Lower lobe of right lung (tissue), 2 donors: ENCODE results near the gene ASH1L. TPM values are rescaled to one million over a fixed set of nuclear protein-coding genes. Genes with fewer than 3 reads are reported as not detected.
"Not testable (repeated sequence)": the region's sequence is repeated elsewhere in the genome, so short reads cannot be mapped to it uniquely, and the experiment has no call there.

Source experiments
- ATAC-seq, 2 donors: fragments of 200-7000 bp; cut with Tn5 transposase; one replicate each; pipeline ENCODE4 v1.9.1; 2020 to 2022; ENCODE audit warnings: mild to moderate bottlenecking in 2 of 2, moderate library complexity in 2 of 2
- DNase-seq: peaks from one replicate; pipeline ENCODE4 v3.0.0-alpha.2; 2020
- H3K27ac ChIP-seq: fragments of 200-600 bp; one replicate; pipeline ENCODE4 v1.8.0; 2022
- H3K27me3 ChIP-seq: fragments of 200-600 bp; one replicate; pipeline ENCODE4 v1.8.0; 2022; ENCODE audit warnings: low read depth
- H3K36me3 ChIP-seq: fragments of 200-600 bp; one replicate; pipeline ENCODE4 v1.8.0; 2022; ENCODE audit warnings: mild to moderate bottlenecking
- H3K4me1 ChIP-seq: fragments of 200-600 bp; one replicate; pipeline ENCODE4 v1.8.0; 2022
- H3K4me3 ChIP-seq: fragments of 200-600 bp; one replicate; pipeline ENCODE4 v1.8.0; 2022; ENCODE audit warnings: mild to moderate bottlenecking
- H3K9me3 ChIP-seq: fragments of 200-600 bp; one replicate; pipeline ENCODE4 v1.8.0; 2022
- CTCF ChIP-seq: fragments of 200-600 bp; IDR thresholded peaks from one replicate; pipeline ENCODE4 v1.8.0; 2022; ENCODE audit warnings: antibody characterized with exemption, mild to moderate bottlenecking
- intact Hi-C: fragments of 100-400 bp; cut with DNase I; formaldehyde crosslinking; loops from one replicate; pipeline ENCODE4 v1.11.0; 2022
- total RNA-seq: library from RNA; stranded (reverse); fragmentation: NEBNext Ultra II Directional; extraction: Animal tissue kit (Norgen Biotek cat#: 25700); gene quantifications from one replicate; pipeline ENCODE4 v1.2.1, GENCODE V29; 2021
- donor health status: DM: no; HTN: yes; CAD: no; lungs with severe emphysema.

Gene ASH1L
- total RNA-seq, 1 donor from 2014 or later: 59.8 TPM

GRCh38 chr1:155392898-155393411 is 169.6 kb downstream of the ASH1L start:
- no peak for TF ChIP-seq CTCF
- H3K9me3 ChIP-seq: no peaks in the 10 kb centered on the region
- ATAC-seq (peak; percentile 66 to 74), DNase-seq (peak; percentile 55)
- H3K4me1 ChIP-seq: no peaks in the 10 kb centered on the region
- intact Hi-C loops: no loop called here
- H3K27me3 ChIP-seq: no peaks in the 10 kb centered on the region
- no peak overlapping the region for H3K4me3 ChIP-seq
- H3K27ac ChIP-seq: peak overlapping the region; percentile 70
- peaks cover 44% of the 10 kb centered on the region for H3K36me3 ChIP-seq

GRCh38 chr1:155389826-155390225 is 172.8 kb downstream of the ASH1L start:
- DNase-seq (no peak), ATAC-seq (no peak)
- Histone ChIP-seq H3K4me1 (no peaks in the 10 kb centered on the region), H3K27ac (no peak overlapping the region), H3K36me3 (peaks cover 46% of the 10 kb centered on the region), H3K27me3 (no peaks in the 10 kb centered on the region), H3K9me3 (no peaks in the 10 kb centered on the region), H3K4me3 (no peak overlapping the region)
- no peak for TF ChIP-seq CTCF
- intact Hi-C loops: no loop called here

GRCh38 chr1:155385836-155386235 is 176.8 kb downstream of the ASH1L start:
- H3K9me3 ChIP-seq, intact Hi-C loops, H3K4me3 ChIP-seq, DNase-seq, H3K27ac ChIP-seq, H3K27me3 ChIP-seq, ATAC-seq, H3K4me1 ChIP-seq: not testable (repeated sequence)
- H3K36me3 ChIP-seq: peaks cover 43% of the 10 kb centered on the region

DNA sequence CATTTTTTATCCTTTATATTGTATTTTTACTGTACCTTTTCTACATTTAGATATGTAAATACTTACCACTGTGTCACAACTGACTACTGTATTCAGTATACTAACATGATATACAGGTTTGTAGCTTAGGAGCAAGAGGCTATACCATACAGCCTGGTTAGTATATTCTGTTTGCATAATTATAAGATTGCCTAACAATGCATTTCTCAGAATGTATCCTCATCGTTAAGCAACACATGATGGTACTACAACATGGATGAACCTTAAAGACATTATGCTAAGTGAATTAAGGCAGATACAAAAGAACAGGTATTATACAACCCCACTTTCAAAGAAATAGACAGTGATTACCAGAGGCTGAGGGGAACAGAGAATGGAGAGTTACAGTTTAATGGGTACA is 179.2 kb downstream of the ASH1L start:
- peaks cover 9% of the 10 kb centered on the region for H3K4me1 ChIP-seq
- no peak for TF ChIP-seq CTCF
- peaks cover 44% of the 10 kb centered on the region for H3K36me3 ChIP-seq
- no peaks in the 10 kb centered on the region for H3K9me3 ChIP-seq
- intact Hi-C loops: no loop called here
- no peak for DNase-seq
- no peak overlapping the region for H3K27ac ChIP-seq
- ATAC-seq: no peak
- no peaks in the 10 kb centered on the region for H3K27me3 ChIP-seq
- H3K4me3 ChIP-seq: no peak overlapping the region

GRCh38 chr1:155379631-155380090 is 182.9 kb downstream of the ASH1L start:
- no peak overlapping the region for H3K4me3 ChIP-seq
- ATAC-seq (peak; percentile 56 to 62), DNase-seq (no peak)
- H3K9me3 ChIP-seq: no peaks in the 10 kb centered on the region
- no peaks in the 10 kb centered on the region for H3K27me3 ChIP-seq
- peak overlapping the region; percentile 3 for H3K27ac ChIP-seq
- H3K36me3 ChIP-seq: peaks cover 68% of the 10 kb centered on the region
- intact Hi-C loops: no loop called here
- peaks cover 9% of the 10 kb centered on the region for H3K4me1 ChIP-seq
- TF ChIP-seq CTCF: no peak

GRCh38 chr1:155379180-155379579 is 183.4 kb downstream of the ASH1L start:
- Histone ChIP-seq H3K4me3 (no peak overlapping the region), H3K36me3 (peaks cover 69% of the 10 kb centered on the region), H3K27me3 (no peaks in the 10 kb centered on the region), H3K4me1 (peaks cover 9% of the 10 kb centered on the region), H3K9me3 (no peaks in the 10 kb centered on the region), H3K27ac (peak overlapping the region; percentile 3)
- DNase-seq: no peak
- no peak for TF ChIP-seq CTCF
- intact Hi-C loops: no loop called here
- ATAC-seq: no peak
